IMR-90 (cell line): ENCODE data around the gene MAGEC3. TPM values are rescaled to one million over a fixed set of nuclear protein-coding genes. Genes with fewer than 3 reads are reported as not detected.

Experiments used
- ATAC-seq: fragments of 200-7000 bp; cut with Tn5 transposase; 2 replicates; pipeline ENCODE4 v1.9.1; 2020; ENCODE audit warnings: low read depth, mild to moderate bottlenecking, moderate library complexity
- BruUV-seq: library from RNA; stranded (reverse); fragments of 400-500 nt; replicated peaks from 2 replicates; lab custom pipeline; 2021; lab: Mats Ljungman, UMichigan
- CTCF ChIA-PET: fragments of 300-600 bp; formaldehyde crosslinking; extraction: SDS; loops from one replicate; lab custom pipeline; 2021; ENCODE audit warnings: antibody characterized with exemption; lab: Yijun Ruan, JAX
- POLR2A ChIA-PET: fragments of 300-600 bp; sonication (Branson Sonifier 250); formaldehyde crosslinking; loops from one replicate; lab custom pipeline; 2022; ENCODE audit warnings: antibody characterized with exemption; ENCODE audit not compliant: unreplicated experiment; lab: Charles Lee
- DNase-seq: peaks from one replicate; pipeline ENCODE4 v3.0.0; 2013
- H2AFZ ChIP-seq: replicated peaks from 2 replicates; pipeline ENCODE3; 2013; ENCODE audit warnings: low read length, mild to moderate bottlenecking; ENCODE audit not compliant: poor library complexity
- H2AK5ac ChIP-seq: 2 replicates; pipeline ENCODE4 v1.6.1; 2013; ENCODE audit warnings: low read depth, low read length, inconsistent platforms
- H2AK9ac ChIP-seq: replicated peaks from 2 replicates; pipeline ENCODE3; 2013; ENCODE audit warnings: mild to moderate bottlenecking, low read depth, low read length, moderate library complexity; ENCODE audit not compliant: poor library complexity
- H2BK120ac ChIP-seq: 2 replicates; pipeline ENCODE4 v1.6.1; 2013; ENCODE audit warnings: low read depth, low read length, inconsistent platforms
- H2BK15ac ChIP-seq: 3 replicates; pipeline ENCODE4 v1.6.1; 2013; ENCODE audit warnings: low read depth, low read length, inconsistent platforms
- H2BK20ac ChIP-seq: 2 replicates; pipeline ENCODE4 v1.6.1; 2013; ENCODE audit warnings: low read depth, mild to moderate bottlenecking, inconsistent platforms, low read length, moderate library complexity
- H2BK5ac ChIP-seq: 2 replicates; pipeline ENCODE4 v1.6.1; 2013; ENCODE audit warnings: mild to moderate bottlenecking, low read depth, low read length, inconsistent platforms; ENCODE audit not compliant: poor library complexity, severe bottlenecking
- H3K14ac ChIP-seq: replicated peaks from 2 replicates; pipeline ENCODE4 v1.6.1; 2013; ENCODE audit warnings: low read depth, low read length, inconsistent platforms
- H3K18ac ChIP-seq: 2 replicates; pipeline ENCODE4 v1.6.1; 2013; ENCODE audit warnings: low read depth, low read length, control low read depth
- H3K23ac ChIP-seq: 2 replicates; pipeline ENCODE4 v1.6.1; 2013; ENCODE audit warnings: low read depth, low read length, inconsistent platforms
- H3K27ac ChIP-seq: 2 replicates; pipeline ENCODE4 v1.5.1; 2013; ENCODE audit warnings: mild to moderate bottlenecking, control low read depth, low read length; ENCODE audit not compliant: insufficient read depth
- H3K27me3 ChIP-seq: 2 replicates; pipeline ENCODE4 v1.6.1; 2013; ENCODE audit warnings: low read length; ENCODE audit not compliant: control insufficient read depth, insufficient read depth
- H3K36me3 ChIP-seq: 2 replicates; pipeline ENCODE4 v1.6.1; 2013; ENCODE audit warnings: low read length, mixed read lengths; ENCODE audit not compliant: control insufficient read depth, insufficient read depth
- H3K4ac ChIP-seq: 2 replicates; pipeline ENCODE4 v1.6.1; 2013; ENCODE audit warnings: low read depth, low read length, inconsistent platforms
- H3K4me1 ChIP-seq: 2 replicates; pipeline ENCODE4 v1.6.1; 2013; ENCODE audit warnings: low read length, mixed read lengths; ENCODE audit not compliant: control insufficient read depth, insufficient read depth
- H3K4me2 ChIP-seq: 2 replicates; pipeline ENCODE4 v1.6.1; 2013; ENCODE audit warnings: low read depth, mild to moderate bottlenecking, control low read depth, low read length, moderate library complexity
- H3K4me3 ChIP-seq: 2 replicates; pipeline ENCODE4 v1.5.1; 2013; ENCODE audit warnings: low read depth, mild to moderate bottlenecking, control low read depth, low read length, moderate library complexity; ENCODE audit not compliant: insufficient read depth
- H3K56ac ChIP-seq: 2 replicates; pipeline ENCODE4 v1.6.1; 2013; ENCODE audit warnings: low read length, inconsistent platforms; ENCODE audit not compliant: insufficient read depth; ENCODE audit errors: extremely low read depth
- H3K79me1 ChIP-seq, 2 experiments: 2 replicates each; pipeline ENCODE4 v1.6.1; 2013; ENCODE audit warnings: low read length in 2 of 2, inconsistent platforms in 1 of 2, low read depth in 1 of 2
- H3K9ac ChIP-seq: 2 replicates; pipeline ENCODE4 v1.6.1; 2013; ENCODE audit warnings: low read depth, low read length, control low read depth
- H3K9me1 ChIP-seq: 2 replicates; pipeline ENCODE4 v1.6.1; 2013; ENCODE audit warnings: low read length, inconsistent platforms; ENCODE audit not compliant: insufficient read depth
- H3K9me3 ChIP-seq: 2 replicates; pipeline ENCODE4 v1.6.1; 2013; ENCODE audit warnings: low read length; ENCODE audit not compliant: control insufficient read depth, insufficient read depth
- H4K20me1 ChIP-seq: 2 replicates; pipeline ENCODE4 v1.6.1; 2013; ENCODE audit warnings: low read length, inconsistent platforms; ENCODE audit not compliant: insufficient read depth
- H4K5ac ChIP-seq: 2 replicates; pipeline ENCODE4 v1.6.1; 2013; ENCODE audit warnings: mild to moderate bottlenecking, low read depth, low read length, control low read depth
- H4K8ac ChIP-seq, 2 experiments: 2 replicates each; pipeline ENCODE4 v1.6.1; 2013; ENCODE audit warnings: low read depth in 2 of 2, low read length in 2 of 2, control low read depth in 1 of 2, inconsistent platforms in 1 of 2
- H4K91ac ChIP-seq: 2 replicates; pipeline ENCODE4 v1.6.1; 2013; ENCODE audit warnings: low read depth, low read length, inconsistent platforms; ENCODE audit not compliant: insufficient read depth
- BHLHE40 ChIP-seq: fragments of 150-350 bp; IDR thresholded peaks from 2 replicates; pipeline ENCODE4 v1.6.1; 2016; ENCODE audit warnings: mild to moderate bottlenecking, low read depth, low read length
- CEBPB ChIP-seq: IDR thresholded peaks from 2 replicates; pipeline ENCODE4 v1.6.1; 2012; ENCODE audit warnings: low read depth, low read length, improper control_type of control experiment
- CHD1 ChIP-seq: IDR thresholded peaks from 2 replicates; pipeline ENCODE4 v1.6.1; 2012; ENCODE audit warnings: low read depth, low read length, improper control_type of control experiment
- CTCF ChIP-seq: conservative IDR thresholded peaks from 2 replicates; pipeline ENCODE4 v1.5.1; 2012; ENCODE audit warnings: mild to moderate bottlenecking, low read depth, low read length, improper control_type of control experiment
- FOS ChIP-seq: fragments of 150-350 bp; IDR thresholded peaks from 2 replicates; pipeline ENCODE4 v1.6.1; 2016; ENCODE audit warnings: low read depth, low read length
- MAFK ChIP-seq: IDR thresholded peaks from 2 replicates; pipeline ENCODE4 v1.6.1; 2012; ENCODE audit warnings: low read depth, low read length, improper control_type of control experiment
- MAZ ChIP-seq: IDR thresholded peaks from 2 replicates; pipeline ENCODE4 v1.6.1; 2012; ENCODE audit warnings: low read depth, mild to moderate bottlenecking, low read length, improper control_type of control experiment, moderate library complexity, borderline replicate concordance
- MXI1 ChIP-seq: IDR thresholded peaks from 2 replicates; pipeline ENCODE4 v1.6.1; 2012; ENCODE audit warnings: low read depth, mild to moderate bottlenecking, low read length, moderate library complexity, borderline replicate concordance
- NFE2L2 ChIP-seq: fragments of 150-350 bp; IDR thresholded peaks from 2 replicates; pipeline ENCODE4 v1.6.1; 2016; ENCODE audit warnings: low read depth, mild to moderate bottlenecking, low read length
- POLR2A ChIP-seq: IDR thresholded peaks from 2 replicates; pipeline ENCODE4 v1.6.1; 2012; ENCODE audit warnings: mild to moderate bottlenecking, low read depth, low read length
- RAD21 ChIP-seq: IDR thresholded peaks from 2 replicates; pipeline ENCODE4 v1.6.1; 2012; ENCODE audit warnings: low read length, improper control_type of control experiment
- RCOR1 ChIP-seq: IDR thresholded peaks from 2 replicates; pipeline ENCODE4 v1.6.1; 2012; ENCODE audit warnings: mild to moderate bottlenecking, low read length, improper control_type of control experiment; ENCODE audit not compliant: insufficient replicate concordance
- RFX5 ChIP-seq: IDR thresholded peaks from 2 replicates; pipeline ENCODE4 v1.8.0; 2012; ENCODE audit warnings: low read depth, mild to moderate bottlenecking, low read length, moderate library complexity
- SMC3 ChIP-seq: fragments of 150-350 bp; IDR thresholded peaks from 2 replicates; pipeline ENCODE4 v1.6.1; 2016; ENCODE audit warnings: low read depth, mild to moderate bottlenecking, antibody characterized with exemption, low read length, moderate library complexity
- WGBS, 2 experiments: methylation state at CpG; one replicate each; pipeline versions ENCODE4 v1.1.5 to v1.1.7; 2013; ENCODE audit warnings: missing lambda C conversion rate in 2 of 2; ENCODE audit not compliant: insufficient read length in 1 of 2; ENCODE audit errors: extremely low coverage in 2 of 2; 5-methylcytosine and 5-hydroxymethylcytosine counted together
- dilution Hi-C: fragments of 300-500 bp; cut with HindIII; formaldehyde crosslinking; loops from one replicate; pipeline ENCODE4 v1.14.3; 2018; ENCODE audit warnings: low sequenced_read_pairs; ENCODE audit not compliant: unreplicated experiment
- in situ Hi-C: fragments of 300-500 bp; cut with MboI; formaldehyde crosslinking; loops from 3 replicates; pipeline ENCODE4 v1.14.3; 2019; ENCODE audit warnings: low sequenced_read_pairs, inconsistent platforms, mixed read lengths
- intact Hi-C: fragments of 100-400 bp; cut with micrococcal nuclease; formaldehyde crosslinking; loops from 2 replicates; pipeline ENCODE4 v1.10.0; 2022
- polyA plus RNA-seq, 3 experiments: library from polyadenylated mRNA; depleted of rRNA; stranded (reverse); fragments of >200 nt; gene quantifications; 2 replicates each; pipeline ENCODE4 v1.2.3, GENCODE V29; 2012; ENCODE audit warnings: low replicate concordance in 1 of 3
- total RNA-seq: library from RNA; depleted of rRNA; stranded (reverse); fragments of >200 nt; gene quantifications from 2 replicates; pipeline ENCODE4 v1.2.3, GENCODE V29; 2012
- TF ChIP-seq, protein P1 (sequence below): fragments of 150-350 bp; IDR thresholded peaks from 2 replicates; pipeline ENCODE4 v1.6.1; 2017; ENCODE audit warnings: mild to moderate bottlenecking, antibody characterized with exemption, low read length, low read depth
- TF ChIP-seq, protein P2 (sequence below): fragments of 150-350 bp; IDR thresholded peaks from 2 replicates; pipeline ENCODE4 v1.6.1; 2016; ENCODE audit warnings: low read depth, mild to moderate bottlenecking, low read length, moderate library complexity, borderline replicate concordance

The MAGEC3 gene
- total and polyA plus RNA-seq, 2 of the 4 experiments (the other 2 are of a cell fraction): not detected

GRCh38 chrX:141894733-141895132 lies 56.6 kb downstream of the MAGEC3 start:
- no peak overlapping the region for H3K27ac ChIP-seq
- no peak overlapping the region for H2BK20ac ChIP-seq
- no peak overlapping the region for H4K91ac ChIP-seq
- no peak for DNase-seq
- H2AK5ac ChIP-seq: no peak overlapping the region
- no peak overlapping the region for H3K56ac ChIP-seq
- in situ Hi-C loops (no loop called here), intact Hi-C loops (no loop called here), dilution Hi-C loops (no loop called here)
- no peaks in the 10 kb centered on the region for H3K4me1 ChIP-seq
- H3K23ac ChIP-seq: no peak overlapping the region
- no peaks in the 10 kb centered on the region for H3K9me1 ChIP-seq
- ChIA-PET POLR2A (no interaction called here), CTCF (no interaction called here)
- no peak overlapping the region for H3K4ac ChIP-seq
- no peak overlapping the region for H2BK5ac ChIP-seq
- H3K14ac ChIP-seq: no peak overlapping the region
- no peaks in the 10 kb centered on the region for H3K36me3 ChIP-seq
- no peak overlapping the region for H4K5ac ChIP-seq
- no peak overlapping the region for H3K4me2 ChIP-seq
- H3K9ac ChIP-seq: no peak overlapping the region
- no peak overlapping the region for H3K18ac ChIP-seq
- H3K9me3 ChIP-seq: no peaks in the 10 kb centered on the region
- TF ChIP-seq RAD21 (no peak), SMC3 (no peak), MXI1 (no peak), BHLHE40 (no peak), CHD1 (no peak), POLR2A (no peak), NFE2L2 (no peak), CTCF (no peak), MAZ (no peak), MAFK (no peak), RFX5 (no peak), RCOR1 (no peak), CEBPB (no peak), FOS (no peak)
- TF ChIP-seq, protein P1, sequence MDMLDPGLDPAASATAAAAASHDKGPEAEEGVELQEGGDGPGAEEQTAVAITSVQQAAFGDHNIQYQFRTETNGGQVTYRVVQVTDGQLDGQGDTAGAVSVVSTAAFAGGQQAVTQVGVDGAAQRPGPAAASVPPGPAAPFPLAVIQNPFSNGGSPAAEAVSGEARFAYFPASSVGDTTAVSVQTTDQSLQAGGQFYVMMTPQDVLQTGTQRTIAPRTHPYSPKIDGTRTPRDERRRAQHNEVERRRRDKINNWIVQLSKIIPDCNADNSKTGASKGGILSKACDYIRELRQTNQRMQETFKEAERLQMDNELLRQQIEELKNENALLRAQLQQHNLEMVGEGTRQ: no peak
- TF ChIP-seq, protein P2, sequence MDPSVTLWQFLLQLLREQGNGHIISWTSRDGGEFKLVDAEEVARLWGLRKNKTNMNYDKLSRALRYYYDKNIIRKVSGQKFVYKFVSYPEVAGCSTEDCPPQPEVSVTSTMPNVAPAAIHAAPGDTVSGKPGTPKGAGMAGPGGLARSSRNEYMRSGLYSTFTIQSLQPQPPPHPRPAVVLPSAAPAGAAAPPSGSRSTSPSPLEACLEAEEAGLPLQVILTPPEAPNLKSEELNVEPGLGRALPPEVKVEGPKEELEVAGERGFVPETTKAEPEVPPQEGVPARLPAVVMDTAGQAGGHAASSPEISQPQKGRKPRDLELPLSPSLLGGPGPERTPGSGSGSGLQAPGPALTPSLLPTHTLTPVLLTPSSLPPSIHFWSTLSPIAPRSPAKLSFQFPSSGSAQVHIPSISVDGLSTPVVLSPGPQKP: no peak
- WGBS, 2 experiments: 60% methylated on average over 1 of the region's 7 CpGs; no CpG with 5 or more reads in 1 of the 2 experiments
- H2BK120ac ChIP-seq: no peak overlapping the region
- no peaks in the 10 kb centered on the region for H3K27me3 ChIP-seq
- H4K20me1 ChIP-seq: no peaks in the 10 kb centered on the region
- no peaks in the 10 kb centered on the region for H3K79me1 ChIP-seq
- no peak for ATAC-seq
- H3K4me3 ChIP-seq: no peak overlapping the region
- H2AFZ ChIP-seq: no peak overlapping the region
- H4K8ac ChIP-seq: no peak overlapping the region
- BruUV-seq: no TSS peak
- no peak overlapping the region for H2AK9ac ChIP-seq
- no peak overlapping the region for H2BK15ac ChIP-seq
